HCT116 (cell line): ENCODE data around the gene CRISPLD2.

Experiments used
- CEBPB ChIP-seq: IDR thresholded peaks from 2 replicates; pipeline ENCODE4 v1.6.1; 2012; ENCODE audit warnings: low read depth
- POLR2AphosphoS5 ChIP-seq: IDR thresholded peaks from 2 replicates; pipeline ENCODE4 v1.6.1; 2011; ENCODE audit warnings: mild to moderate bottlenecking, low read depth, low read length, moderate library complexity
- ZBTB33 ChIP-seq: IDR thresholded peaks from 2 replicates; pipeline ENCODE4 v1.6.1; 2011; ENCODE audit warnings: mild to moderate bottlenecking, low read length, moderate library complexity; ENCODE audit not compliant: insufficient replicate concordance; ENCODE audit errors: extremely low read depth
- TF ChIP-seq, protein P1 (sequence below), 3 experiments: fragments of 200-600 bp in 1 of 3; sonication (generic) in 1 of 3; IDR thresholded peaks in 2 of 3; conservative IDR thresholded peaks in 1 of 3; 2 replicates each; pipeline ENCODE4 v1.5.1; 2012 to 2017; ENCODE audit warnings: low read depth in 2 of 3, low read length in 2 of 3, antibody characterized with exemption in 1 of 3, borderline replicate concordance in 1 of 3, control low read depth in 1 of 3, mild to moderate bottlenecking in 1 of 3, mixed read lengths in 1 of 3, mixed run types in 1 of 3, moderate library complexity in 1 of 3; ENCODE audit not compliant: insufficient read depth in 1 of 3

- TF ChIP-seq, protein P1, sequence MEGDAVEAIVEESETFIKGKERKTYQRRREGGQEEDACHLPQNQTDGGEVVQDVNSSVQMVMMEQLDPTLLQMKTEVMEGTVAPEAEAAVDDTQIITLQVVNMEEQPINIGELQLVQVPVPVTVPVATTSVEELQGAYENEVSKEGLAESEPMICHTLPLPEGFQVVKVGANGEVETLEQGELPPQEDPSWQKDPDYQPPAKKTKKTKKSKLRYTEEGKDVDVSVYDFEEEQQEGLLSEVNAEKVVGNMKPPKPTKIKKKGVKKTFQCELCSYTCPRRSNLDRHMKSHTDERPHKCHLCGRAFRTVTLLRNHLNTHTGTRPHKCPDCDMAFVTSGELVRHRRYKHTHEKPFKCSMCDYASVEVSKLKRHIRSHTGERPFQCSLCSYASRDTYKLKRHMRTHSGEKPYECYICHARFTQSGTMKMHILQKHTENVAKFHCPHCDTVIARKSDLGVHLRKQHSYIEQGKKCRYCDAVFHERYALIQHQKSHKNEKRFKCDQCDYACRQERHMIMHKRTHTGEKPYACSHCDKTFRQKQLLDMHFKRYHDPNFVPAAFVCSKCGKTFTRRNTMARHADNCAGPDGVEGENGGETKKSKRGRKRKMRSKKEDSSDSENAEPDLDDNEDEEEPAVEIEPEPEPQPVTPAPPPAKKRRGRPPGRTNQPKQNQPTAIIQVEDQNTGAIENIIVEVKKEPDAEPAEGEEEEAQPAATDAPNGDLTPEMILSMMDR (IDR thresholded peaks at IDR 0.05 in 2 of 3, conservative IDR thresholded peaks at IDR 0.05 in 1 of 3; ENCODE audit: borderline replicate concordance in 1 of 3, insufficient read depth in 1 of 3, low read depth in 2 of 3, low read length in 2 of 3): no peak
- TF ChIP-seq ZBTB33 (no peak), CEBPB (no peak), POLR2AphosphoS5 (no peak)
Observed at GRCh38 chr16:84916178-84916577, 96.4 kb downstream of the CRISPLD2 start.
